HG03135 (cell line): ENCODE results near the gene KCTD1.

Source experiments
- ATAC-seq: cut with Tn5 transposase; IDR thresholded peaks from one replicate; pipeline ENCODE4 v1.9.1; 2021; ENCODE audit warnings: mild to moderate bottlenecking, moderate library complexity; ENCODE audit not compliant: unreplicated experiment

KCTD1 gene

DNA sequence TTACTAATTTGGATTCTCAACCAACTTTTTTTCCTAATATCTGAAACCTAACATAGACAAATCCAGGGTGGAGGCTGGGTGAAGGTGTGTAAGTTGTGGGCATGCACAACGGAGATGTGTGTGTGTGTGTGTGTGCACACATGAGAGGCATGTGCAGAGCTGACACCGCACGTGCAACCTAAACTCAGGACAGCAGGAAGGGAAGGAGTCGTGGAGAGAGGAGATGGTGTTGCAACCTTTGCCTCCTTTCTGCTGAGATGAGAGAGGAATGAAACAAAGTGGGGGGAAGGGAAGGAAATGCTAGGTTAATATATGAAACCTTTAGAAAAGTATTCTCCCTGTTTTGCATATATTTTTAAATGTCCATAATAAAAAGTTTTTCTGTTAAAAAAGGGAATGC, 64.7 kb downstream of the KCTD1 start:
- no peak for ATAC-seq

- ATAC-seq = no peak
Measured at GRCh38 chr18:26482569-26482968, 65.8 kb downstream of the KCTD1 start.

DNA sequence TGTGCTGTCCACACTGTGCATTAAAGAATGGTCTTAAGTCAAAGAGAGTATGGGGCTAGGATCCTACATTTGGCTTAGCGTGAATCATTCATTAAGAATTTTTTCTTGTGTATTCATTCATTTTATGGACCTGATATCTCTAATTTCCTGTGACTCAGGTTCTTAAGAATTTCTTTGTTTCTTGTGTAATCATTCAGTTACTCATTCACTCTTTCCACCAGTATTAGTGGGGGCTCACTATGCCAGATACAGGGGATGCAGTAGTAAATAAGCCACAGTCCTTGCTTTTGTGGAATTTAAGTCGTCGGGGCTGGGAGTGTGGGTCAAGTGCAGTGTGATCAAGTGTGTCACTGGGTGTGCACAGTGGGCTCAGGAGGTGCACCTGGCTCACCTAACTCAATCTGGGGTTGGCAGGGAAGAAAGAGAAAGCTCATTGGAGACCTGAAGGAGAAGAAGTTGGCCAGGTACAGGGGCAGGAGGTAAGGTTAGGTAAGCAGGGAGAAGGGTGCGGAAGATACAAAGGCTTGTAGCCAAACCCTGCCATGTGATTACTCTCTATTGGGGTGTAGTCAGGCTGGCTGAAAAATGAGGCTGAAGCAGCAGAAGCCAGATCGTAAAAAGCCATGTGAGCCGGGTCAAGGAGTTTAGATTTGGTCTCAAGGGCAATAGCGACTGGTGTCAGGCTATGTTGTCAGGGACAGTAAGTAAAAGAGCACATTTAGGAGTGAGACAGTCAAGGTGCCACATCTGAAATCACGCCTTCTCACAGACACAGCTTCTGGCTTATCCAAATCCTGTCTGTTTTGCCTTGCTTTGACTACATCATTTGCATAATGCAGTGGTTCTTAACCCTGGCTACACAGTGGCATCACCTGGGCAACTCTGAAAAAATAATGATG, 67.2 kb downstream of the KCTD1 start:
- no peak for ATAC-seq

DNA sequence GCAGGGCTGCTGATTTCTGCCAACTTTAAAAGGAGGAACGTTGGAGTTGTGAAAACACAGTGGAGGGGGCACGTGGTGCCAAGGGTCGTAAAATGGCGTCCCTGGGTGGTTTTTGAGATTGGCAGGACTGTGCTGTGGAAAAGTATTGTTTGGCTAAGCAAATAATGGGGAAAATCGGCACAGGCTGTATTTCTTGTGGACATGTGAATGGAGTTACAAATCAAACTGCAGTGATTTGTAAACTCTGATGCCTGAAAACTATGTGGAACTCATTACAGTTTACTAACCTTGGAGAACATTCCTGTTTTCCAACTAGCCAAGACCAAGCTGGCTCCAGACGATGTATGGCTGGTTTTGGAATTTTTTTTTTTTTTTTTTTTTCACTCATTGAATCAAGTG, 68.7 kb downstream of the KCTD1 start:
- ATAC-seq = no peak

GRCh38 chr18:26479065-26479680, 69.2 kb downstream of the KCTD1 start:
- ATAC-seq = no peak

- ATAC-seq = no peak
Measured at GRCh38 chr18:26477828-26478466, 70.4 kb downstream of the KCTD1 start.

GRCh38 chr18:26476697-26477096, 71.7 kb downstream of the KCTD1 start:
- ATAC-seq = no peak

- no peak for ATAC-seq
Measured at GRCh38 chr18:26474542-26474941, 73.8 kb downstream of the KCTD1 start.

GRCh38 chr18:26473672-26474071, 74.7 kb downstream of the KCTD1 start:
- no peak for ATAC-seq

DNA sequence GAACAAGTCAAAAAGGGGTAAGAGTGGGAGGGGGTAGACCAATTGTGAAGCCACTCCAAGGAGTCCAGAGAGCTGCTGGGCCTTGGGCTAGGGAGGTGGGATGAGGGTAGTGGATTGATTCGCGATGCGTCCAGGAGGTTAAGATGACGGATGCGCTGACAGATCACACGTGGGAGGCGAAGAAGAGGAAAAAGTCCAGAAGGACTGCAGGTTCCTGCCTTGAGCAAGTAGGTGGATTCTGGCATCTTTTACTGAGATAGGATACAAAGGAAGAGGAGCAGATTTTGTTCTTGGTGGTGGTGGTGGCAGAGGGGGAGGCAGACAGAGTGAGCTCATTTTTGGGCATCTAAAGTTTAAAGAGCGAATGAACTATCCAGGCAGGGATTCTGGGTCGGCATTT, 76.5 kb downstream of the KCTD1 start:
- no peak for ATAC-seq

GRCh38 chr18:26471027-26471426, 77.3 kb downstream of the KCTD1 start:
- no peak for ATAC-seq

- peak; percentile 81 for ATAC-seq
Measured at GRCh38 chr18:26470011-26470637, 78.2 kb downstream of the KCTD1 start.

DNA sequence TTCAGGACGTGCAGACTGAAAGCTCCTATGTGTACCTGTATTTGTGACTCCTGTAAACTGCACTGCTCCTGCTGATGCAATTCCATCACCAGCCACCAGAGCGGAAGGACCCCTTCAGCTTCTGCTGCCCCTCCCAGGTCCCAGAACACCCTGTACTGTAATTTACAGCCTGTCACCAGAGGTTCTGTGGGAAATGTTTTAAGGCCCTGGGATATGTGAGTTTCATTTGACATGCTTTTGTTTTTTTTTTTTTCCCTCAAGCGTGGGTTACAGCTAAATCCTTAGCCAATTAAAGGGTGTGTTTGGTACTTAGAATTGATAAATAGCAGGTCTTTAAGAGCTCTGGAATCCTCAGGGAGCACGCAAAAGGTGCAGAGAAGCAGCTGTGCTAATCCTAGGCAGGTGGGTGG, 79.4 kb downstream of the KCTD1 start:
- ATAC-seq = peak; percentile 62

GRCh38 chr18:26466026-26466425, 82.3 kb downstream of the KCTD1 start:
- ATAC-seq = no peak

GRCh38 chr18:26465431-26465830, 82.9 kb downstream of the KCTD1 start:
- no peak for ATAC-seq

DNA sequence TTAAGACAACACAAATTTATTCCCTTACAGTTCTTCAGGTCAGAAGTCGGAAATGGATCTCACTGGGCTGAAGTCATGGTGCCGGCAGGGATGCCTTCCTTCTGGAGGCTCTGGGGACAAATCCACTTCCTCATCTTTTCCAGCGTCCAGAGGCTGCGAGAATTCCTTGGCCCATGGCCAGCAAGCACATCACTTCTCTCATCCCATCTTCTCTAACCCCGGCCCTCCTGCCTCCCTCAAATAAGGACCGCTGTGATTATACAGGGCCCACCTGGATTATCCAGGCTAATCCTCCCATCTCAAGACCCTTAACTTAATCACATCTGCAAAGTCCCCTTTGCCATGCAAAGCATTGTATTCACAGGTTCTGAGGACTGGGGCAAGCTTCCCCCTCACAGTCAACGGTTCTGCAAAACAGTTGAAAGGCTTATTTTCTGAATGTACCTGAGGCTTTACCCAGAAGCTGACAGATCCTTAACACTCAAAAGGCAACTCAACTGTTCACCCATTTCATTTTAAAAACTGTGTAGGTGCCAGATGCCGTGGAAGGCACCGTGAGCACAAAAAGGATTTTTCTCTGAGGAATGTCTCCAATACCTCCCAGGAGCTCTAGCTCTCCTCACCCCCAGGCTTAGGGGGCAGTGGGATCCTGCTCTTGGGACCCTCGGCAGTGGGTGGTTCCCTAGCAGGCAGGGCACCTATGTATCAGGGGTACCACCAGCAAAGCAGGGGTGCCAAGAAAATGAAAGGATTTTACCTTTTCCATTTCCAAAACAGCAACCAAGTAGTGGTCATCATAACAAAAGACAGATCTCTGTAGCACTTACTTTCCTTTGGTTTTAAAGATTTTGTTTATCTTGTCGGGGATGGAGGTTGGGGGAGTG, 84.0 kb downstream of the KCTD1 start:
- no peak for ATAC-seq

- no peak for ATAC-seq
Measured at GRCh38 chr18:26462355-26462754, 86.0 kb downstream of the KCTD1 start.

DNA sequence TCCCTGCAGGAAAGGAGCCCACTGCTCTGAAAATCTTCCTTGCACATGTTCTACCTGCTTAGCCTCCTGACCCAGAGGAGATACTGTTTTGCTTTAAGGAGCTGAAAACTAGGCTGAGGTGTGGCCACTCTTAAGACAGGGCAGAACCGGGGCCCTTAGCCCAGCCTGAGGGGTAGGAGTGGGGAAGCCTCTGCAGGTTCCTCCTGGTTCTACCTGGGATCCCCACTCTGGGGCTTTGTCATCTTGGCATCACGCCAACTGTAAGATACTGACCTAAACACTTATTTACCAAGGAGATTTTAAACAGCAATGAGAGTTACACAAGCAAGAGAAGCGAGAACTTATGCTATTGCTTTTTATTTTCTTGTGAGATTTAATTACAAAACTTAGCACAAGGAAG, 86.9 kb downstream of the KCTD1 start:
- ATAC-seq = no peak

- peak; percentile 72 for ATAC-seq
Measured at GRCh38 chr18:26460449-26461091, 87.8 kb downstream of the KCTD1 start.

- no peak for ATAC-seq
Measured at GRCh38 chr18:26459884-26460283, 88.5 kb downstream of the KCTD1 start.
